DMS53 treated with DMSO at 0.1 percent for 48 hours (cell line): Measurements from ENCODE around the gene SBNO2.

ENCODE experiments used
- DNase-seq: peaks from one replicate; lab custom pipeline; 2025; ENCODE audit not compliant: unreplicated experiment; lab: John Stamatoyannopoulos, UW

Gene SBNO2, protein sequence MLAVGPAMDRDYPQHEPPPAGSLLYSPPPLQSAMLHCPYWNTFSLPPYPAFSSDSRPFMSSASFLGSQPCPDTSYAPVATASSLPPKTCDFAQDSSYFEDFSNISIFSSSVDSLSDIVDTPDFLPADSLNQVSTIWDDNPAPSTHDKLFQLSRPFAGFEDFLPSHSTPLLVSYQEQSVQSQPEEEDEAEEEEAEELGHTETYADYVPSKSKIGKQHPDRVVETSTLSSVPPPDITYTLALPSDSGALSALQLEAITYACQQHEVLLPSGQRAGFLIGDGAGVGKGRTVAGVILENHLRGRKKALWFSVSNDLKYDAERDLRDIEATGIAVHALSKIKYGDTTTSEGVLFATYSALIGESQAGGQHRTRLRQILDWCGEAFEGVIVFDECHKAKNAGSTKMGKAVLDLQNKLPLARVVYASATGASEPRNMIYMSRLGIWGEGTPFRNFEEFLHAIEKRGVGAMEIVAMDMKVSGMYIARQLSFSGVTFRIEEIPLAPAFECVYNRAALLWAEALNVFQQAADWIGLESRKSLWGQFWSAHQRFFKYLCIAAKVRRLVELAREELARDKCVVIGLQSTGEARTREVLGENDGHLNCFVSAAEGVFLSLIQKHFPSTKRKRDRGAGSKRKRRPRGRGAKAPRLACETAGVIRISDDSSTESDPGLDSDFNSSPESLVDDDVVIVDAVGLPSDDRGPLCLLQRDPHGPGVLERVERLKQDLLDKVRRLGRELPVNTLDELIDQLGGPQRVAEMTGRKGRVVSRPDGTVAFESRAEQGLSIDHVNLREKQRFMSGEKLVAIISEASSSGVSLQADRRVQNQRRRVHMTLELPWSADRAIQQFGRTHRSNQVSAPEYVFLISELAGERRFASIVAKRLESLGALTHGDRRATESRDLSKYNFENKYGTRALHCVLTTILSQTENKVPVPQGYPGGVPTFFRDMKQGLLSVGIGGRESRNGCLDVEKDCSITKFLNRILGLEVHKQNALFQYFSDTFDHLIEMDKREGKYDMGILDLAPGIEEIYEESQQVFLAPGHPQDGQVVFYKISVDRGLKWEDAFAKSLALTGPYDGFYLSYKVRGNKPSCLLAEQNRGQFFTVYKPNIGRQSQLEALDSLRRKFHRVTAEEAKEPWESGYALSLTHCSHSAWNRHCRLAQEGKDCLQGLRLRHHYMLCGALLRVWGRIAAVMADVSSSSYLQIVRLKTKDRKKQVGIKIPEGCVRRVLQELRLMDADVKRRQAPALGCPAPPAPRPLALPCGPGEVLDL (N-terminal part only)

GRCh38 chr19:1173845-1174809, at the start of gene SBNO2:
TSS of gene SBNO2 (minus strand) at chr19:1174268. CDS start at chr19:1154276, 19,992 bp downstream.
- DNase-seq, result peak; percentile 34

GRCh38 chr19:1223018-1223855, 49.2 kb upstream of the SBNO2 start:
- DNase-seq, result no peak

GRCh38 chr19:1222394-1222793, 48.3 kb upstream of the SBNO2 start:
- DNase-seq, result no peak

DNA sequence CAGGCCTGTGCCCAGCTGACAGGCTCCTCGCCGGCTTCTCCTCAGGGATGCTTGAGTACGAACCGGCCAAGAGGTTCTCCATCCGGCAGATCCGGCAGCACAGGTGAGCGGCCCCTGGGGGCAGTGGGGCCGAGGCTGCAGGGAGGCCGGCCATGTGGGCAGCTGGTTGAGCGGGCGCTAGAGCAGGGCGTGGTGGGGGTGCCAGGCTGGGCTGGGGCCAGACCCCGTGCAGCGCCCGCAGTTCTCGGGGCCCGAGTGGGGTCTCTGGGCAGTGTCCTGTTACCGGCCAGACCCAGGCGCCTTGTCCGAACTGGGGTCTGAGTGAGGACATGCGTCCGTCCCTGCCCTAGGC, 47.8 kb upstream of the SBNO2 start:
- no peak for DNase-seq

DNA sequence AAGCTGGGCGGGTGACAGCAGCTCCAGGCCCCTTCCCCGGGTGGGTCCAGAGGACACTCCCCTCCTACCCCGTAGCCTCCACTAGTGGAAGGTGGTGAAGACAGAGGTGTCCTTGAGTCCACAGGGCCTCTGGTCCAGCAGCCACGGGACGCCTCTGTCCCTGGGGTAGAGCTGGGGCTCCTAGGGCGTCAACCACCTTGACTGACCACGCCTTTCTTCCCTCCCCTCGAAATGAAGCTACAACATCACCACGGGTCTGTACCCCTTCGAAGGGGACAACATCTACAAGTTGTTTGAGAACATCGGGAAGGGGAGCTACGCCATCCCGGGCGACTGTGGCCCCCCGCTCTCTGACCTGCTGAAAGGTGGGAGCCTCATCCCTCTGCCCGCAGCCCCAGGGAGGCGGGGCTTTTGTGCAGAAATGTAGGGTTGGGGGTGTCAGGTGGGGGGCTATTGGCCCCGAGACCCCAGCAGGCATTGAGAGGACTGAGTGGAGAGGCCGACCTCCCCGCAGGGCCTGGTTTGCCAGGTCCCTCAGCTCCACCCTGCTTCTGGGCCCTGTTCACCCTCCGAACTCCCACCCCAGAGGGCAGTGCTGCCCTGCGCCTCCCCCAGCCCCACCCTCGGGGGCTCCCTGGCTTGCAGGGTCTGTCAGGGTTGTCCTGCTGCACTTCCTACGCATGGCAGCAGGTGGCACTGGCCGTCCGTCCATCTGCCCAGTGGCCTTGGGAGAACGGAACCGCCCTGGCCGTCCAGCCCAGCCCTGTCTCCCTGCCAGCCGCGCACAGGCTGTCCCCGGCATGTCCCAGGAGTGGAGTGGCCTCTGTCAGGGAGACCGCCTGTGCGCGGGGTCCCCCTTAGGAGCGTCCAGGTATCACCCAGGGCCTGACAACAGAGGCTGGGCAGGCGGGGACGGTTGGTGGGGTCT, 47.2 kb upstream of the SBNO2 start:
- no peak for DNase-seq

- no peak for DNase-seq
Observed at GRCh38 chr19:1220477-1220930, 46.4 kb upstream of the SBNO2 start.

DNA sequence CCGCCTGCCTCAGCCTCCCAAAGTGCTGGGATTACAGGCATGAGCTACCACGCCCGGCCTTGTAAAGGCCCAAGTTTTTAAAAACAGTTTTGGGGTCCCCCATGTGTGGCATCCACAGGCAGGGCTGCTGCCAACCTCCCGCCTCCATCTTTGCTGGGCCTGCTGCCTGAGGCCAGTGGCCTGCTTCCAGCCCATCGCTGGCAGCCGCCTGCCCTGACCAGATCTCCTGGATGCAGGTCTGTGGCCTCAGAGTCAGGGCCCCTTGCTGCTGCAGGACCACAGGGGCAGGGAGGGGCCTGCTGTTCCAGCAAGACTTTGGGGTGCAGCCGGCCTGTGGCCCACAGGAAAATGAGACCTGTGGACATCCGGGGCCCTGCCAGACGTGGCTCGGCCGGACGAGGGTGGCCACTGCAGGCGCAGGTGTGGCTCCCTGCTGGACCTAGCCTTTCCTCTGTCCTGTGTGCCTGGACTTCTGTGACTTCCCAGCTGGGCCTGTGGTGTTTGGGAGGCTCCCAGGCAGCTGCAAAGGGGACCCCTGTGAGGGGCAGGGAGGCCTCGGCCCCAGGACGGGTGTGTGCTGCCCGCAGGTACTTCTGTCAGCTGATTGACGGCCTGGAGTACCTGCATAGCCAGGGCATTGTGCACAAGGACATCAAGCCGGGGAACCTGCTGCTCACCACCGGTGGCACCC, 45.9 kb upstream of the SBNO2 start:
- DNase-seq, result no peak

- no peak for DNase-seq
Observed at GRCh38 chr19:1218751-1219567, 44.9 kb upstream of the SBNO2 start.

DNA sequence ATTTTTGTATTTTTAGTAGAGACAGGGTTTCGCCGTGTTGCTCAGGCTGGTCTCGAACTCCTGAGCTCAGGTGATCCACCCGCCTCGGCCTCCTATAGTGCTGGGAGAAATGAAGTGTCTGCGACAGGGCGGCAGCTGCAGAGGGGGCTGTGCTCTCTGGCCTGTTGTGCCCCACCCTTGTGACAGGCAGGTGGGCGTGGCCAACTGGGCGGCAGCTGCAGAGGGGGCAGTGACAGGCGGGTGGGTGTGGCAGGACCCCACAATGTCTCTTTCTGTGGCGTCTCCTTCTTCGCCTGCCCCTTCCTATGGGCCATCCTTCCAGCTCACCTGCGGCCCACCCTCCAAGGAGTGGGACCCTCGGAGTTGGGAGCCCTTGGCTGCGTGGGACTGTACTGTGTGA, 43.3 kb upstream of the SBNO2 start:
- no peak for DNase-seq

- DNase-seq, result no peak
Observed at GRCh38 chr19:1216756-1217155, 42.7 kb upstream of the SBNO2 start.

GRCh38 chr19:1214862-1215731, 41.0 kb upstream of the SBNO2 start:
- no peak for DNase-seq

DNA sequence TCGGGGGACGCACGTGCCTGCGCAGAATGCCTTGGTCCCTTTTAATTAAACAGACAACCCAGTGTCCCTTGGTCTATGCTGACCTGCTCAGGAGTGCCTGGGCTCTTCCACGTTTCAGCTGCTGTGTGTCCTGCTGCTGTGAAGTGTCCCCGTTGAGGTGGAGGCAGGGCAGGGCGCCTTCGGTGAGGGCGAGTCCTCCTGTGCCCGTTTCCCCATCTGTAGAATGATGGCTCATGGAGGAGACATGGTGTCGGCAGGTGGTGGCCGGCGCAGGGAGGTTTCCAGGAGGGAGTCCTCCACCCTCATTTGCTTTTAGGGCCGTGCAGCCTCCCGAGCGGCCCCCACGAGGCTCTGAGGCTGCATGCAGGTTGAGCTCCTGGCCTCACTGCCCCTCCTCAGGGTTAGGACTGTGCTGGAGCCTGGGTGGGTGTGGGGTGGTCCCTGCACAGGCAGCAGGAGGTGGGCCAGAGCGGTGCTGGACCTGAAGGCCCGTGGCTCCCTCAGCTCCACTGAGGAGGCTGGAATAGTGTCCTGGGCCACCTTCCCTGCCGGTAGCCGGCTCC, 40.3 kb upstream of the SBNO2 start:
- DNase-seq, result no peak

DNA sequence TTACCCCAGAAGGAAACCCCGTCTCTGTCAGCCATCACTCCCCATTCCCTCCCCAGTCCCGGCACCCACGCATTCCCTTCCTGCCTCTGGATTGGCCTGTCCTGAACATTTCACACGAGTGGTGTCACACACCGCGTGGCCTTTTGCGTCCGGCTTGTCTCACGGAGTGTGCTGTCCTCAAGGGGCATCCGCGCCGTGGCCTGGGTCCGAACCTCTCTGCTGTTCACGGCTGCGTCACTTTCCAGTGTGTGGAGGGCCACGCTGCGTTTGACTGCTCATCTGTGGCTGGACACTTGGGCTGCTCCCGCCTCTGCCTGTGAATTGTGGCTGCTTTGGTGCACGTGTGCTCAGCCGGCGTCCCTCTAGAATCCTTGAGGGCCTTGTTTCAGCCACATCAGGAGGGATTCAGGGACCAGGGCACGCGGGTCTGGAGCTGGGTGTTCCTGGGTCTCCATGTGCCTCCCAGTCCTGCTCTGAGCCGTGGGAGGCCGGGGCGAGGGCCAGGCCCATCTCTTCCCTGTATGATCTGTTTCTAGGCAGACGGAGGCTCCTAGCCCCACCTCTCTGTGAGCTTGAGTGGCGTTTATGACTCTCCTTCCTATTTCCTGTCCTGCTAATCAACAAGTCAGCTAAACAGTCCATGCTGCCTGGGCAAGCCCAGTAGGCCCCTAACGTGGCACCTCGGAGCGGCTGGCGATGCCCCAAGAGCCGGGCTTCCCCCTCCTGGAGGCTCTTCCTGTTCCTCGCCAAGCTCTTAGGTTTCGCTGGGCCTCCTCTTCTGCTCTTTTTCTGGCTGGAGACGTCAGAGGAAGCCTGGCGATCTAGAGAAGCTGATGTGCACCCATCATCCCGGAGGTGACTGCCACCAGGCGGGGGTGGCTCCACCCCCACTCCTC, 39.6 kb upstream of the SBNO2 start:
- DNase-seq, result no peak

DNA sequence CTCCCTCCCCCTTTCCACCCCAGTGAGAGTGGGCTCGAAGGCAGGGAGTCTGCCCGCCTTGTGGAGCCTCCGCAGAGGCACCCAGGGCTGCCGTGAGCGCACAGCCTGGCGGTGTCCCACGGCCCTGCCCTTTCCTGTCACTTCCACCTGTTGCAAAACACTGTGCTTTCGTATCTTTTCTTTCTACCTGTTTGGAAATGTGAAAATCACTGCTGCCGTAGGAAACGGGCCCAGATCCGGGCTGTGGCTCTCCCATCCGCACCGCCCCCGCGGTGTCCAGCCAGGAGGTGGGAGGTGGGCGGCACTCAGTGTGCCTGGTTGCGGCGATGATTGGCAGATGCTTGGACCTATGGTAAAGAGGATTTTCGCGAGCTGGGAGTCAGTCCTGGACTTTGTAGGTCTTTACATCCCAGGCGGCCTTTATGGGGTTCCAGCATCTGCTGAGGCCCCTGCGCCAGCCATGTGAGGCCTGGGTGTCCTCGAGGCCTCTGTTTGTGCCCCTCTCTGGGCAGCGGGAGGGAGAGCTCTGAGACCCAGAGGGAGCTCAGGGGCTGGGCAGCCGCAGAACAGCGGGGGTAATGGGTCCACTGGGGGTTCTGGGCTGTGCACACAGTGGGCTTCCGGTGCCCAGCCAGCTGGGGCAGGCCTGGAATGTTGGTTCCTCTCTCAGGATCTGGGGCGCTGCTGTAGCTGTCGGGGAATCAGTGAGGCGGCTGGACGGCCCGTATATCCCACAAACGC, 37.6 kb upstream of the SBNO2 start:
- DNase-seq, result no peak
